GF-D8 (cell line): ENCODE measurements around the gene ZBTB16.

ENCODE experiments used
- DNase-seq: peaks from one replicate; lab custom pipeline; 2025; lab: John Stamatoyannopoulos, UW

Gene ZBTB16

DNA sequence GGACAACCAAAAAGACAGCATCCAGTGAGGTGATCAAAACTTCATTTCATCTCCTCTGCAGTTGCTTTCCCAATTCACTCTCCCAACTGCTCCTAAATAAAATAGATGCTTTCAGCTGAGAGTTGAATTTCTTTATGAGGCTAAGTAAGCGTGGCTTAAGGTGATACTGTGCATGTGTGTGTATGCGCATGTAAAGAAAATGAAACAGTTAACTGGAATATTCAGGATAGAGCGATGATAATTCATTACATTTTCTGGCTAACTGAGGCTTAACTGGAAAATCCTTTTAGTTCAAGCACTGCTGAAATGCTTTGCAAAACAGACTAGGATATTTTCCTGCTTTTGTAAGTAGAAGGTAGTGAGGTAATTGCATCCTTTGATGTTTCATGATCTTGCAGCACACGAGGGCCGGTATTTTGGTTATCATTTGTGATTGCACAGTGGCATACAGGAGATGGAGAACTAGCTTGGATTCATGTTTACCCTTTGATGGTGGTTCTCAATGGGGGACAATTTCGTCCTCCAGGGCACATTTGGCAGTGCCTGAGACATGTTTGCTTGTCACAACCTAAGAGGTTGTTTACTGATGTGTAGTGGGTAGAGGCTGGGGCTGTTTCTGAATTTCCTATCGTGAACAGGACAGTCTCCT lies 71.2 kb downstream of the ZBTB16 start:
- no peak for DNase-seq

DNA sequence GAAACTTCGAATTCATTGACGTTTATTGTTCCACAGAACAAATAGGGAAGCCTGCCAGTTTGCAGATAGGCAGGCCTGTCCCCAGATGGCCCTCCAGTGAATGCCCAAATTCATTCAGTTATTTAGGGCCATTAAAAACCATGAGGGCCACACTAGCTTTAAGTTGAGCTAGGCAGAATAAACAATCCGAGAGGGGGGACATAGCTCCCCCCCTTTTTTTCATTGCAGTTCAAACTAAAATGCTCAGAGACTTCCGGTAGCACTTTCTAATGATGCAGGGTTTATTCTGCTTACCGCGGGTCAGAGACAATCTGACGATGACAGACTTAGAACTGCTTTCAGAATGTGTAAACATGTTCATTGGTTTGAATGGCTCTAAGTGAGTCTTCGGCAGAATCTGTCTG lies 72.0 kb downstream of the ZBTB16 start:
- no peak for DNase-seq

DNA sequence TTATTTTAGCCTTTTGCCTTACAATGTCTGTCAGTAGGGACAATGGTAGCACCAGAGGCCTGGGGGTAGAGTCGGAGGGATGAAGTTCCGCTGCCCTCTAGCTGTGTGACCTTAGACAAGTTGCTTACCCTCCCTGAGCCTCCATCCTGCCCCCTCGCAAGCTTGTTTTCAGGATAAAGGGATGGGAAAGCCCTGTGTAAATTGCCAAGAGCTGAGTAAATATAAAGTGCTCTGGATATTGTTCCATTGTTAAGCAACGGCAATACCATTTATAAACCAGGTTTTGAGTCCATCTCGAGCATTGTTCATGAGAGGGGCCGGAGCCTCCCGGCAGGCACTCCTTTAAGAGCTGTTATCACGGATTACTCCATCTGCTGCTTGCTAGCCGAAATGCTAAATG lies 72.9 kb downstream of the ZBTB16 start:
- DNase-seq, result no peak

DNA sequence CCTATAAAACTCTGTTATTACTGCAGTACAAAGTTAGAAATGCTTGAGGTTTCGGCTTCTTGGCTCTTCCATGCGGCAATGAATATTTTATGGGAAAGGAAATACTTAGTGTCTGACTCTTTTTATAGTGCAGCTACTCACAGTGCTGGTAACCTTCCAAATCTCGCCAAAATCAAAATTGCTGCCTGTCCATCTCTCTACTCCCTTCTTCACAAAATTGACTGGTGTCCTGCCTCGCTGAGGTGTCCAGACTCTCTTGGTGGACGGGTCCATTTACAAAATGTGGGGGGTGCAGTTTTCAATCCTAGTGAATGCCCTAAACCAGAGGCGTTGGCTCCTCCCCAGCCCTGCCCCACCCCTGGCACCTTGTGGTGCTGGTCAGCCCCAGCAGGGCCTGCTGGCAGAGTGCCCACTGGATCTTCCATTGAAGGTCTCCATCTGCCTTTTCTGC lies 73.5 kb downstream of the ZBTB16 start:
- DNase-seq, result no peak

DNA sequence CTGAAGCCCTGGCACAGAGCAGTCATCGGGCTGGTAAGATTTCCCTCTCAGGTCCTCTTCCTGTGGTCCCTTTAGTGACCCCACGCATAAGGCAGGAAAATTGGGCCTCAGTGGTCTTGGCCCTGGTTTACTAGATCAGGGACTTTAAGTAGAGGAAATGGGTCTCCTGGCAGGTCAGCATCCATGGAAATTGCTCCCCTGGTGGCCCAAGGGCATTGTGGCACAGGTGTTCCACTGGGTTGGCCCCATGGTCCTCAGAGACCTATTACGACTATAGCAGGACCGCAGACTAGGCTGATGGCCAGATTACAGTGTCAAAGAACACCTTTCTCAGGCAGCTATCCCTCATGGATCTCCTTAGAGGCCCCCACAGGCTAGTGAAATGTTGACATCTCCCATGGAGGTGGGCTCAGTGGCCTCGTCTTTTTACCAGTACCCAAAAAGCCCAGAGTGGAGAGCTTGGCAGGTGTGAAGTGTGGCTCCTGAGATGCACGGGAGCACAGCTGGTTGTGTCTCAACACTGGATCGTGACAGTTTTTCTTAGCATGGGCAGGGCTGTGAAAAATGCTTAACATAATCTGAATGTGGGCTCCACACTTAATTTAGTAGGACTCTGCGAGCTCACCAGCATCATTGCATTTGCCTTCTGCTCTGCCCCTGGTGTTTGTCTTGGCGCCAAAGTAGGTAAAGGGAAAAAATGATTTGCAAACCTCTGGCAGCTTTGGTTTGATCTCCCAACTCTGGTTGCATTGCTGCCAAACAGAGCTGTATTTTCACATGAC lies 74.2 kb downstream of the ZBTB16 start:
- no peak for DNase-seq

DNA sequence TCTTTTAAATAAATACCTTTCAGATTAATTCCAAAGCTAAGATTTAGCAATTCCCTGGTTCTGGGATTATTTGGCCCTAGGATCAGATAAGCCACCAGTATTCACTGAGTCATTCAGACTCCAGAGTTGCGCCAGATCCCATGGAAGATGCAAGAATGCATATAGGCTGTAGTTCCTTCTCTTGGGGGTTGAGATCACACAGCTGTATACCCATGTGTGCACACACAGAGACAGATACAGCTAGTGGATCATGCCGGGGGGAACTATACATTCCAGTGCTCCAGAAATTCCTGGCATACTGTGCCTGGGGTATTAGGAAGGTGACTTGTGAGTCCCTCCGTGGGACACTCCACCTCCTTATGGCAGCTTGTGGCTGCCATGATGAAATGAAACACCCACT lies 75.4 kb downstream of the ZBTB16 start:
- DNase-seq, result peak; percentile 83

DNA sequence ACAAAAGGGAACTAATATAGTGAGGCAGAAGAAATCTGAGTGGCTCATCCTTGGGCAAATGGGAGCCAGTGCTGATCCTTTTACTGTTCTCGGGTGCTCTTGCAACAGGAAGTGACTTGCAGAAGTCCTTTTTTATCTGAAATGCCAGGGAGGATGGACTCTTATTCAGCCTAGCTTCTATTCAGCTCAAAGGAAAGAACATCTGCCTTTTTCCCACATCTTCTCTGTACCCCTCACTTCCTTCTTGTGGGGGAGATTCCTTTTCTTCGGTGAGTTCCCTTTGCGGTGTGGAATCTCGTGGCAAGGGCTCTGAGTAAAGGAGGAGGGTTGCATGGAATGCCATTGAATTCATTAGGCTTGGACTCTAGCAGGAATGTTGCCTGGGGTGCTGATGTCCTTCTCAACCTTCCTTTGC lies 76.2 kb downstream of the ZBTB16 start:
- peak; percentile 100 for DNase-seq

DNA sequence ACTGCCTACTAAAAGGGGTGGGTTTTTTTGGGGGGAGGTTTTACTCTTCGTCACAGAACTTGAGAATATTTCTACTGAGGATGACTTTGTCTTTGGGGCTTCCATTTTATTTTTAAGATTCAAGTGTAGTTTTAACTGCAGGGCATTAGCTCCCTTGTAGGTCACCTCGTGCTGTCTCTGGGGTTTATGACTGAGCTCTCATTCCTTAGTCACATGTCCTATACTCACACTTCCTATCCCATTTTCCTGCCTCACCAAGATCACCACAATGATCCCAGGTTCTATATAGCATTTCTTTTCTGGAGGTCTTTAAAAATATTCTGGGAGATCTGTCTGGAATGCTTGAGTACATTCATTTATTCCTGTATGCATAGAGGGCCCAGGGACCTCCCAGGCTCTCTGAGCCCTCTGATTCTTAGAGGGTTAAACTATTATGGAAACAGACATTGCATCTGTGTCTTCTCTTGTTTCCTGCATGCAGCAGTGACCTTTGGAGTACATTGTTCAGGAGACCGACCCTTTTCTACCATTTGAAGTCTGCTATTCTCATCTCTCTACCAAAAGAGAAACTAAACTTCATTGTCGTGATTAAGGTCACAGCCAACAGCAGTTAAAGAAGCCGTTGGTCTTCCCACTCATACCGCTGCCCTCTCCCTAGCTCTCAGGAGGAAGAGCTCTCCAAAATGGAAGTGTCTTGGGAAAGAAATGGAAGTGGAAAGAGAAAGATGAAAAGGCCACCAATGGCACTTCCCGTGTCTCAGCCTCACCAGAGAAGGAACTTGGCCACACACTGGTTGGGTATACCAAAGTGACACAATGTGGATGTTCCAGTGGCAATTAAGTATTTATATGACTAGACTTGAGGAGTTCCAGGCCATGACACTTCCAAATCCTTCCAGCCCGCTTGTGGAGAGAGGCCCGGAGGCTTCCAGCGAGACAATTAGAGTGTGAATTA lies 77.5 kb downstream of the ZBTB16 start:
- DNase-seq, result no peak

DNA sequence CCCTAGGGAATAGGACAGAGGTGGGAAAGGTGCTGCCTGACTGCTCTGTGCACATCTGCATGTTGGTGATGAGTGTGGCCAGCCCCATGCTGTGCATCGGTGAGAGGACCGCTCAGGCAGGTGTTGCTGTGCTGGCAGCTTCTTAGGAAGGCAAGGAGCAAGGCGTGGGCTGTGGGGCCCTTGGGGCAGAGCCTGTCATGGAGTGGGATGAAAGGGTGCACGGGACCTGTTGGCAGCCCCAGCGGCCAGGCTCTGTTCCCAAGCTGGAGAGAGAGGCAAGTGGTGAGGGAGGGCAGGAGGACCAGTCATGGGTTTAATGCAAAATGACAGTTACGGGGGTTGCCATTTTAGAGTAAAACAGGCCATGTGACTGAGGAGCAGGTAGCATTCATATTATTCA lies 78.3 kb downstream of the ZBTB16 start:
- no peak for DNase-seq

DNA sequence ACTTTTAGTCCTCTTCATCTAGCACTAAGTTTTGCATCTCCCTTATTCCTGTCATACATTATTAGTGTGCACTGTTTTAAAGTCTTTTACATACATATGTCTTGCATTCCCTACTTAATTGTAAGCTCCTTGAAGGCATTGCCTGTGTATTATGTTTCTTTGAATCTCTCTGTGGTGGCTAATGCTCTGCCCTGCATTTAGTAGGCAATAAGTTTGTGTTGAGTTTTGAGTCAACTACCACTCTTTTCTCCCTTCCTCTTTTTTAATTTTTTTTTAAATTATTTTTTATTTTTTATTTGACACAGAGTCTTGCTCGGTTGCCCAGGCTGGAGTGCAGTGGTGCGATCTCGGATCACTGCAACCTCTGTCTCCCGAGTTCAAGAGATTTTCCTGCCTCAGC lies 78.9 kb downstream of the ZBTB16 start:
- DNase-seq, result no peak

DNA sequence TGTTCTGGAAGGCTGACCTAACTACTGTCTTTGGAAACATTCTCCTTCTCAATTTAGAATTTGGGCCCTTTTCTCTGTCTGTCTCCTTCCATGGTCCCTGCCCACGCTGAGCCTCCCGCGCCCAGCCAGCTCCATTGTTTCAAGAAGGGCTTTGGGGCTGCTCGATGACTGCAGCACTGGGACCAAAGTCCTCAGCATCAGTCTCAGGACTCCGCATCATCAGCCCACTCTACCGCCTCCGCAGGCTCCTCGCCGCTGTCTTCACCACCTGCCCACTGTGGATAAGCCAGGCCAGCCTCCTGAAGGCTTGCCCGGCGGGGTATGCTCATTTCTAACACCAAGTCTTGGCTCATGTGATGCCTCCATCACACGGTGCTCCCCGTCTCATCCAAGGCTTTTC lies 81.3 kb downstream of the ZBTB16 start:
- DNase-seq, result no peak

DNA sequence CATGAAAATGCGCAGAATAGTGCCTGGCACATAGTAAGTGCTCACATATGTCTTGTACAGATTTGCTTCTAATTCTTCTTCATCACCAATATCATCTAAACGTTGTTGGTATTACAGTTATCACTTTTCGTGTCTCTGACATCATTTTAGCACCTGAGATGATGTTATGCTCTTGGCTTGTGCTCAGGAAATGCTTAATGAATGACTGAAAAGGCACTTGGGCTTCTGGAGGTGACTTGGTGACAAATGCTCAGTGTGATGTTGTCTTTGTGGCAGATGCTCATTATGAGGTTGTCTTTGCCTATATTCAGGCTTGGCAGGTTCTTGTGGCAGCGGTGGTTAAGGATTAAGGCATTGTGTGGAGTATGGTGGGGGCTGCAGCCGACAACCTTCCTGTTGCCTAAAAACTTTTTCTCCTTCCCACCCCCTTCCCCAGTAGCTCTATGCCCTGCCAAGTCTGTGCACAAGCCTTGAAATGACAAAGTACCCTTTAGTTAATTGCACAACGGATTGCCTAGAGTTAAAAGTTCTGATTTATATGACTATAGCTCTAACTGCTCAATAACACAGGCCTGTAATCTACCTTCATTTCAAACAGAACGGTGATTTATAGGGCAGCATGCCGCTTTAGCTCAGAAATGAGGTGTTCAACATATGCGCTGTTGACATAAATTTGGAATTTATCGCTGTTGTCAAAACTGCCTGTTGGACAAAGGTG lies 82.5 kb downstream of the ZBTB16 start:
- DNase-seq, result no peak

DNA sequence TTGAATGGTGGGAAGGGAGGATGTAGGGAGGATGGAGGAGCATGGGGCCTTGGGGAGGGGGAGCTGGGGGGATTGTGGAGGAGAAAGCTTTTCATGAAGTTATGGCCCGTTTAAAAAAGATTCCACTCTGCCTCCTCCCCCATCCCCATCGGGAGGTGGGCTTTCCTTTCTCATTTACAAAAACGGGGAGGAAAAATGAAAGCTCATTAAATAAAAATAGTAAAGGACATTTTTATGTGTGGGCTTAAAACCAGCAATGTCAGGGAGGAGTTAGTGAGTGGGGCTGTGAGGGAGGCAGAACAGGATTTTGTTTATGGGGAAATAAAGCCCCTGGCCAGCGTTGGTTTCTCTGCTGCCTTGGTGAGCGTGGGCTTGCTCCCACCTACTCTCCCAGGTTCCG lies 83.2 kb downstream of the ZBTB16 start:
- no peak for DNase-seq

DNA sequence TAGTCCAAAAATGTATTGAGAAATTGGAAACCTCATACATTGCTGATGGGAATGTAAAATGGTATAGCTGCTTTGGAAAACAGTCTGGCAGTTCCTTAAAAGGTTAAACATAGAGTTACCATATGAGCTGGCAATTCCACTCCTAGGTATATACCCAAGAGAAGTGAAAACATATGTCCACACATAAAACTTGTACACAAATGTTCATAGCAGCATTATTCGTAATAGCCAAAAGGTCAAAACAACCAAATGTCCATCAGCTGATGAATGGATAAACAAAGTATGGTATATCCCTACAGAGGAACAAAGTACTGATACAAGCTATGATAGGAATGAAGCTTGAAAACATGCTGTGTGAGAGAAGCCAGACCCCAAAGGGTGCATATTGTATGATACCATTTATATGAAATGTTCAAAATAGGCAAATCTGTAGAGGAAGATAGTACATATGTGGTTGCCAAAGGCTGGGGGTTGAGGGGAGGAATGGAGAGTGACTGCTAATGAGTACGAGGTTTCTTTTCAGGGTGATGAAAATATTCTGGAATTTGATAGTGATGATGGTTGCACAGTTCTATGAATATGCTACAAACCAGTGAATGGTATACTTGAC lies 85.8 kb downstream of the ZBTB16 start:
- no peak for DNase-seq

DNA sequence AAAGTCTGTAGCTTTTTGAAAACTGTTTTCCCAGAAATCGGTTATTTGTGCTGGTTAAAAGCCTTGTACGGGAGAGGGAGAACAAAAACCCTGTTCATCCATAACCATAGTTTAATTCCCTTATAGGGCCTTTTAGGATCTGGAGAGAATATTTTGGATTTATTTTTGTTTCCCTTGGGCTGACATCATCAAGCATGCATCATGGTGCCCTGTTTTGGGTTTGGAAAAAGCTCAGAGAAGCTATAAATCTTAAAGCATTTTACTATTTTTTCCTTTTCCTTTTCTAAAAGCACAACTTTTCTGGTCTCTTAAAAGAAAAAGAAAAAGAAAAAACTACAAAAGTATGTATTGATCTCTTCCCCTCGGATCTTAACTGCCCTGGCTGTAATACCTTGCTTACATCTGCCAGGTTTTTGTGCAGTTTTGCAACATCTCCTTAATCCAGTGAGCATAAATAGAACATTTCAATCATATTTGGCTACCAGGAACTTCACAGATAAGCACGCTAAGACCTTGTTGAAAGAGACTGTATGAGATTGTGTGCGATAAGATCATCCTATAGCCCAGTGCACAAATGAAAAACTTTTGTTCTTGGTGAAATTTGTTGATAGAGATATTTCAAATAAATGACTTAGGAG lies 88.0 kb downstream of the ZBTB16 start:
- peak; percentile 72 for DNase-seq

DNA sequence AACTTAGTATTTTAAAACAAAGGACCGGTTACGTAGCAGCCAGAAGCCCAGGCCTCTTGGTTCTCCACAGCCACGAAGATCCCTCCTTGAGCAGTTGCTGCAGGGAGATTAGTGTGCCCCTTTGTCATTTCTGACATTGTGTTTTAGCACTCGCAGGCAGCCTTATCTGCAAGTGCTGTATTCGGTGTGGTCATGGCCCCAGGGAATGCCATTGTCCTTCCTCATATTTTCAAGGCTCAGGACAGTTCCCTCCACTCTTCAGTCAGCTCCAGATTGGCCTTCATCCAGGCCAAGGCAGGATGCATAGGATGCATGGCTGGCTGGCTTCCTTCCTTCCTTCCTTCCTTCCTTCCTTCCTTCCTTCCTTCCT lies 88.5 kb downstream of the ZBTB16 start:
- DNase-seq, result peak; percentile 72

DNA sequence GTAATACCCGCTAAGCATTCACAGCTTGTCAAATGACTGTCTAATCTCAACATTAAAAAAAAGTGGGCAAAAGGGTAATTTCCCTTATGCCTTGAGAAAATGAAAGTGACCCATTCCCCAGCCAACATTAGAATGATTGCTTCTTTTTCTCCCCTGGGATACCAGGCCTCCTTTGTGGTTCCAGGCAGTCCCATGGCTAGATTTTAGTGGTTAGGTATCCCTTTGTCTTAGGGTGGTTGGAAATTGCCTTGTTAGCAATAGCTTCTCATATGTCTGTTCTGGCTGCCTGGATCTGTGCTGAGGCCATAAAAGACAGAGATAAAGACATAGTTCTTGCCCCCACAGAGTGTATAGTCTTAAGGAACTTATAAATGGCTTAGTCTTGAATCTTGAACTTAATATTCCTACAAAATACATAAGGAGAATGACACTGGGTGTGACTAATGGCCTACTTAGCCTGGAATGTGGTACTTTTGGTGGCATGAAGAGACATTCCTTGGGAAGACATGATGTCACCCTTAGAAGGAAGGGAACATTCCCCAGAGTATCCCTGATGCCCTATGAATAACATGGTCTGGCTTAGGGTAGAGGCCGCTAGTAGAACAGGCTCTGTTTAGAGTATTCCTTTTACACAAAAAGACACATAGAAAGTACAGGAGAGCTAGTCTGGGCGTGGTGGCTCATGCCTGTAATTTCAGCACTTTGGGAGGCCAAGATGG lies 90.3 kb downstream of the ZBTB16 start:
- no peak for DNase-seq

DNA sequence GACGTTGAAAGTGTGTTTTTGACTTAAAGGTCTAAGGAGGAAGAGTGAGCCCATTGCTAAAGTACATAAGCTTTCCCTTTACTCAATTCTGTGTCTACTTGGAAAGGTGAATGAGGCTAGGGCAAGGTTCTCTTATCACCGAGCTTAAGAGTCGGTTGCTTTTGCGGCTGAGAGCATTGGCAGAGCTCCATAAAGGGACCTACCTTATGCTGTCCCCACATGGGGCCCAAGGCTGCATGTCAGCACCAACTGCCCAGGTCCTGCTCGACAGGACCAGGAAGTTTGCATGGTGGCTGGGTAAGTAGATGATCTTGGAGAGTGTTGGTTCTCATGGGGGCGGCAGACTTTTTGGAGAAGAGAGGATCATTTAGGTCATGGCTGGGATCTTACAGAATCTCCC lies 91.2 kb downstream of the ZBTB16 start:
- no peak for DNase-seq

DNA sequence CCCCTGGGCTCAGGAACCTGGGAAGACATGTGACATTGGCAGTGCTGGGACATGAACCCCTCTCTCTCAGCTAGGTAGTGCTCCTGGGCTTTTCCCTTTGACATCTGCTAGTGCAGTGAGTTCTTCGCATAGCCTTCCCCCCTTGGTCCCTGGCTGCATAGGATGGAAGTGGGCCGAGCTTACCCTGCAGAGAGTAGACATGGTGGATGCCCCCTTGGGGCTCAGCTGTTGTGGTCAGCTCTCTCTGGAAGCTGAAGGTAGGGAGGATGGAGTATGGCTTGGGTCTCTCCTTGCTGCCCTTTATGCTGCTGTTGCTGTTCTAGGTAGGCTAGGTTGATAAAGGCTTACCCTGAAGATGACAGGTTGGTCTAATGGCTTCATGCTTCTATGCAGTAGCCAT lies 92.1 kb downstream of the ZBTB16 start:
- DNase-seq, result no peak

DNA sequence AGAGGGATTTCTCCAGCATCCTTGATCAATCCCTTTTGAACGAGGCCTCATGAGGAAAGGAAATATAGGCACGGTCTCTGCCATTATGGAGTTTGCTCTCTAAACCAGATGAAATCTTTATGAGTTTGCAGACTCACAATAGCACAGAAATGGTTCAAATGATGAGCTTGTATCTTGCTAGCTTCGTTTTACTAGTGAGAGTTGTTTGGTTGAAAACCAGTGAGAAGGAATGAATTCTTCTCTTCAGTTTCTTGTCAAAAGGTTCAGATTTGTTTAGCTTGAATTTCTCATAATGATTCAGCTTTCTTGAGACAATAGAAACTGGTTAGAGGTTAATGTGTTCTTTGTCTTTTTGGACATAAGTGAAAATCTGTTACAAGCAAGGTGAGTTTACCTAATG lies 92.7 kb downstream of the ZBTB16 start:
- DNase-seq, result no peak
